Lung (tissue), 12 donors: ENCODE results near the gene HS6ST3. TPM values are rescaled to one million over a fixed set of nuclear protein-coding genes. Genes with fewer than 3 reads are reported as not detected.
A peak's percentile ranks its signal among the peaks of the same experiment; 100 is the strongest.

ENCODE experiments used
- ATAC-seq: fragments of 200-7000 bp; cut with Tn5 transposase; one replicate; pipeline ENCODE4 v1.9.1; 2020; ENCODE audit warnings: moderate number of reproducible peaks; ENCODE audit not compliant: insufficient read depth, low FRiP score
- DNase-seq, 3 donors: peaks; one replicate each; pipeline ENCODE4 v3.0.0-alpha.2; 2013 to 2017
- H3K27ac ChIP-seq, 2 donors: one replicate each; pipeline ENCODE4 v1.5.1; 2013; ENCODE audit warnings: mild to moderate bottlenecking in 2 of 2, moderate library complexity in 2 of 2, control low read depth in 1 of 2, inconsistent platforms in 1 of 2, low read depth in 1 of 2, low read length in 1 of 2
- H3K27me3 ChIP-seq, 3 donors: one replicate each; pipeline ENCODE4 v1.5.1; 2013; ENCODE audit warnings: low read length in 2 of 3; ENCODE audit not compliant: control insufficient read depth in 3 of 3, insufficient read depth in 3 of 3
- H3K36me3 ChIP-seq, 4 donors: one replicate each; pipeline ENCODE4 v1.5.1; 2013; ENCODE audit warnings: low read length in 4 of 4, mild to moderate bottlenecking in 1 of 4, moderate library complexity in 1 of 4; ENCODE audit not compliant: control insufficient read depth in 4 of 4, insufficient read depth in 4 of 4
- H3K4me1 ChIP-seq, 5 donors: one replicate each; pipeline ENCODE4 v1.5.1; 2013; ENCODE audit warnings: low read length in 5 of 5, mild to moderate bottlenecking in 2 of 5, moderate library complexity in 1 of 5; ENCODE audit not compliant: control insufficient read depth in 5 of 5, insufficient read depth in 5 of 5
- H3K4me3 ChIP-seq: one replicate; pipeline ENCODE4 v1.5.1; 2013; ENCODE audit warnings: mild to moderate bottlenecking, control low read depth, moderate library complexity
- H3K9ac ChIP-seq, 2 donors: one replicate each; pipeline ENCODE4 v1.5.1; 2013; ENCODE audit warnings: low read length in 2 of 2, control low read depth in 1 of 2; ENCODE audit not compliant: insufficient read depth in 1 of 2
- H3K9me3 ChIP-seq, 4 donors: one replicate each; pipeline ENCODE4 v1.5.1; 2013; ENCODE audit warnings: low read length in 3 of 4, mild to moderate bottlenecking in 1 of 4, moderate library complexity in 1 of 4; ENCODE audit not compliant: control insufficient read depth in 4 of 4, insufficient read depth in 3 of 4
- WGBS, 2 donors: extraction: QIAGEN DNeasy Blood & Tissue Kit; methylation state at CpG; one replicate each; pipeline ENCODE4 v1.1.7; 2013; 5-methylcytosine and 5-hydroxymethylcytosine counted together
- polyA plus RNA-seq, 2 donors: library from polyadenylated mRNA; stranded (reverse); fragments of 200-250 nt; gene quantifications; one replicate each; pipeline ENCODE4 v1.2.1, GENCODE V29; 2013
- total RNA-seq, 2 donors: library from RNA; depleted of rRNA in 1 of 2; stranded (reverse); fragments of >200 nt in 1 of 2; gene quantifications; one replicate each; pipeline ENCODE4 v1.2.1, GENCODE V29; 2014 to 2021
- TF ChIP-seq, protein P1 (sequence below): IDR thresholded peaks from 2 replicates; pipeline ENCODE4 v1.5.1; 2012; ENCODE audit warnings: mild to moderate bottlenecking; ENCODE audit errors: control extremely low read depth, extremely low read depth
- donor health status: control.
- donor health status: control.
- donor health status: Bipolar disorder and iron deficiency.
- donor health status: healthy.
- donor health status: DM: yes; HTN: yes; CAD: no.

Gene HS6ST3
- total and polyA plus RNA-seq, 4 donors = 0.01 to 0.17 (median 0.04) TPM

DNA sequence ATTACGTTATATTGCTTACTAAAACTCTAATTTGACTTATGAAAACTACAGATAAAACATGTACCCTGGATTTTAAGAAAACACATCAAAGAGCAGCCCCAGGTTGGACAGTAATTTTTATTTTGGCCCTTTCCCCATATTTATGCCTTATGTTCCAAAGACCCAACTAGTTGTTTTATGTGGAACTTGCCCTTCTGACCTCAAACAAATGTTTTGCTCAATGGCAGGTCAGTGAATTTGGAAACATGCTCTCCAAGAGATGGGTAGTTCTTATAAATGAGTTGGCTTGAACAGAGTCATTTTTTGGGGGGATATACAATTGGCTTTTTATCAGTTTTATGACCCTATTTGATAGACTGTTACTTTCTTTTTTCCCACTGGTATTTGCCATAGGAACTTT, 360.0 kb downstream of the HS6ST3 start:
- TF ChIP-seq, protein P1, sequence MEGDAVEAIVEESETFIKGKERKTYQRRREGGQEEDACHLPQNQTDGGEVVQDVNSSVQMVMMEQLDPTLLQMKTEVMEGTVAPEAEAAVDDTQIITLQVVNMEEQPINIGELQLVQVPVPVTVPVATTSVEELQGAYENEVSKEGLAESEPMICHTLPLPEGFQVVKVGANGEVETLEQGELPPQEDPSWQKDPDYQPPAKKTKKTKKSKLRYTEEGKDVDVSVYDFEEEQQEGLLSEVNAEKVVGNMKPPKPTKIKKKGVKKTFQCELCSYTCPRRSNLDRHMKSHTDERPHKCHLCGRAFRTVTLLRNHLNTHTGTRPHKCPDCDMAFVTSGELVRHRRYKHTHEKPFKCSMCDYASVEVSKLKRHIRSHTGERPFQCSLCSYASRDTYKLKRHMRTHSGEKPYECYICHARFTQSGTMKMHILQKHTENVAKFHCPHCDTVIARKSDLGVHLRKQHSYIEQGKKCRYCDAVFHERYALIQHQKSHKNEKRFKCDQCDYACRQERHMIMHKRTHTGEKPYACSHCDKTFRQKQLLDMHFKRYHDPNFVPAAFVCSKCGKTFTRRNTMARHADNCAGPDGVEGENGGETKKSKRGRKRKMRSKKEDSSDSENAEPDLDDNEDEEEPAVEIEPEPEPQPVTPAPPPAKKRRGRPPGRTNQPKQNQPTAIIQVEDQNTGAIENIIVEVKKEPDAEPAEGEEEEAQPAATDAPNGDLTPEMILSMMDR = no peak
- H3K4me1 ChIP-seq = peaks cover 0 to 12% (median 0%) of the 10 kb centered on the region in 5 donors
- no peaks in the 10 kb centered on the region for H3K9me3 ChIP-seq
- no peak for ATAC-seq
- H3K27me3 ChIP-seq = no peaks in the 10 kb centered on the region
- no peak overlapping the region for H3K27ac ChIP-seq
- 86 to 87% methylated on average over 1 of the region's 1 CpG for WGBS, 2 donors
- no peak overlapping the region for H3K9ac ChIP-seq
- peak in 1 of 3 donors; percentile 74 for DNase-seq
- H3K36me3 ChIP-seq = no peaks in the 10 kb centered on the region
- H3K4me3 ChIP-seq = no peak overlapping the region

DNA sequence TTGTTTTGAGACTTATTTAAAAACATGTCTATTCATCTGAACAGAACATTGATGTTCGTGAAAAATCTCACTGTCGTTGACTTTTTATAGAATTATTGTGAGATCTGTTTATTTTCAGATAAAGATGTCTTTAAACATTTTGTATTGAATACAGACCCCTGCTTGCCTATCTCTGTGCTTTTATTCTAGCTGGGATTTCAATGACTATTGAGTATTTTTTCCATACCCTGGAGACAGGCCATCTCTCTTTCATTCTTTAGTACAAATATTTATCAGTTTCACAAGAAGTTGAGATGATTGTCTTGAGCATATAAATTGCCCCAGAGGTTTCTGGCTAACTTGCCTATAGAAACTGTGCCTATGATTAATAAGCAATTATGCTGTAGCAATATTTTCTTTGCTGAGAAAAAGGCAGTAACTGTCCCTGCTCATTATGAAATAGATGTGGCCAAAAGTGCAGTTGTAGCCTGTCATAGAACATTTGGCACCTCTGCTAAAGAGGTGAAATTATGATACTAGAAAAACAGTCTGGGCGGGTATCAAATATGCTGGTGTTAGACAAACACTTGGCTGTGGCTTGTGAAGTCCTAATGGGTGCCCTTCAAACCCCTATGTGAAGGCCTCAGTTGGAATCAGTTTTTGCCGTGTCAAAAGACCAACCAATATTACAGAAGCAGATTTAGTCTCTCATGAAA, 360.6 kb downstream of the HS6ST3 start:
- 75 to 91% methylated on average over 4 of the region's 4 CpGs for WGBS, 2 donors
- H3K4me3 ChIP-seq = no peak overlapping the region
- no peaks in the 10 kb centered on the region for H3K9me3 ChIP-seq
- no peak overlapping the region for H3K9ac ChIP-seq
- H3K36me3 ChIP-seq = no peaks in the 10 kb centered on the region
- no peak overlapping the region for H3K27ac ChIP-seq
- no peak for ATAC-seq
- no peaks in the 10 kb centered on the region for H3K27me3 ChIP-seq
- DNase-seq = peak; percentile 27 to 83 (median 72)
- H3K4me1 ChIP-seq = peaks cover 0 to 12% (median 0%) of the 10 kb centered on the region in 5 donors
- TF ChIP-seq, protein P1 = no peak

DNA sequence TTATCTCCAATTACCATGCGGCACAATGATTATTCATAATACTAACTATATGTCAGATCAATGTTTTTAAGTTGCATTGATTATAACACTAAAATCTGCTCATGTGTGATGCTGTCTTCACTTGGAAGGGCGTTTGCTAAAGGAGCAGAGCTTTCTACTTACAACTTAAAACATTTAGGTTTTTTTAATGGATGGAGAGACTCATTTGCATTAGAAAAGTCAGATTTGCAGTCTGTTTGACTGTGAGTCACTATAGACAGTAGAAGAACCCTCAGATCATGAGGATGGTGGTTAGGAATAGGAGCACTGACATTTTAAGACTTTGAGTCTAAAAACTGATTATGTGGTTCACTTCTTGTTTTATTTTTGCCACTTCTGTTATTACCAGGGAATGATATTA, 364.6 kb downstream of the HS6ST3 start:
- DNase-seq (no peak), ATAC-seq (no peak)
- Histone ChIP-seq H3K27me3 (peaks cover 0 to 5% (median 0%) of the 10 kb centered on the region in 3 donors), H3K9ac (no peak overlapping the region), H3K4me1 (peaks cover 0 to 12% (median 0%) of the 10 kb centered on the region in 5 donors), H3K4me3 (no peak overlapping the region), H3K9me3 (no peaks in the 10 kb centered on the region), H3K36me3 (no peaks in the 10 kb centered on the region), H3K27ac (no peak overlapping the region)
- 17 to 36% methylated on average over 2 of the region's 2 CpGs for WGBS, 2 donors
- TF ChIP-seq, protein P1 = no peak
